Medulla oblongata (tissue), 1 donor: ENCODE measurements around the gene FST.

Source experiments
- DNase-seq: peaks from one replicate; pipeline ENCODE4 v3.0.0-alpha.2; 2015; ENCODE audit errors: extremely low spot score

The FST gene

GRCh38 chr5:53480416-53481158, at the start of gene FST:
FST (plus strand) TSS chr5:53480629; CDS start chr5:53480792, 163 bp downstream.
- no peak for DNase-seq

- DNase-seq: no peak
Observed at GRCh38 chr5:53431665-53432064, 48.8 kb upstream of the FST start.

- DNase-seq: no peak
Observed at GRCh38 chr5:53433026-53433425, 47.4 kb upstream of the FST start.

GRCh38 chr5:53434541-53434940, 45.9 kb upstream of the FST start:
- DNase-seq: no peak

GRCh38 chr5:53436480-53437191, 43.8 kb upstream of the FST start:
- DNase-seq: no peak

- no peak for DNase-seq
Observed at GRCh38 chr5:53438079-53438478, 42.4 kb upstream of the FST start.

GRCh38 chr5:53438486-53439472, 41.6 kb upstream of the FST start:
- no peak for DNase-seq

GRCh38 chr5:53442961-53443360, 37.5 kb upstream of the FST start:
- no peak for DNase-seq

GRCh38 chr5:53445569-53445968, 34.9 kb upstream of the FST start:
- no peak for DNase-seq

- no peak for DNase-seq
Observed at GRCh38 chr5:53446908-53447307, 33.5 kb upstream of the FST start.

- DNase-seq: no peak
Observed at GRCh38 chr5:53448851-53449250, 31.6 kb upstream of the FST start.

- no peak for DNase-seq
Observed at GRCh38 chr5:53453898-53454718, 26.3 kb upstream of the FST start.

- no peak for DNase-seq
Observed at GRCh38 chr5:53454719-53455000, 25.8 kb upstream of the FST start.

GRCh38 chr5:53456366-53456765, 24.1 kb upstream of the FST start:
- DNase-seq: no peak

GRCh38 chr5:53463909-53464621, 16.4 kb upstream of the FST start:
- DNase-seq: no peak

- DNase-seq: peak; percentile 49
Observed at GRCh38 chr5:53464722-53465121, 15.7 kb upstream of the FST start.

- DNase-seq: no peak
Observed at GRCh38 chr5:53469946-53470687, 10.3 kb upstream of the FST start.

- no peak for DNase-seq
Observed at GRCh38 chr5:53472279-53472678, 8.2 kb upstream of the FST start.

- DNase-seq: no peak
Observed at GRCh38 chr5:53472720-53473510, 7.5 kb upstream of the FST start.
